Spleen (tissue), 11 donors: Measurements from ENCODE around the gene PANK4. TPM values are rescaled to one million over a fixed set of nuclear protein-coding genes. Genes with fewer than 3 reads are reported as not detected.

Experiments
- DNase-seq: peaks from one replicate; pipeline ENCODE4 v3.0.0-alpha.2; 2020
- H3K27ac ChIP-seq, 8 donors: fragments of 200-600 bp; sonication (generic) in 7 of 8; 1 replicate in 4 of 8; 2 replicates in 4 of 8; pipeline versions ENCODE4 v1.5.0 to v1.8.0; 2016 to 2021; ENCODE audit warnings: inconsistent platforms in 4 of 8, mild to moderate bottlenecking in 4 of 8, moderate library complexity in 1 of 8
- H3K27me3 ChIP-seq, 7 donors: fragments of 200-600 bp; sonication (generic) in 6 of 7; replicated peaks in 1 of 7; 1 replicate in 4 of 7; 2 replicates in 3 of 7; pipeline versions ENCODE4 v1.5.0 to v1.8.0; 2016 to 2021; ENCODE audit warnings: inconsistent platforms in 3 of 7, mild to moderate bottlenecking in 1 of 7
- H3K36me3 ChIP-seq, 6 donors: fragments of 200-600 bp; sonication (generic) in 5 of 6; 1 replicate in 4 of 6; 2 replicates in 2 of 6; pipeline versions ENCODE4 v1.5.0 to v1.8.0; 2016 to 2021; ENCODE audit warnings: inconsistent platforms in 2 of 6
- H3K4me1 ChIP-seq, 6 donors: fragments of 200-600 bp; sonication (generic) in 5 of 6; 1 replicate in 3 of 6; 2 replicates in 3 of 6; pipeline versions ENCODE4 v1.5.0 to v1.8.0; 2016 to 2021; ENCODE audit warnings: inconsistent platforms in 3 of 6
- H3K4me3 ChIP-seq, 8 donors: fragments of 200-600 bp; sonication (generic) in 7 of 8; 1 replicate in 4 of 8; 2 replicates in 4 of 8; pipeline versions ENCODE4 v1.5.0 to v1.8.0; 2016 to 2021; ENCODE audit warnings: inconsistent platforms in 4 of 8, mild to moderate bottlenecking in 4 of 8, moderate library complexity in 2 of 8
- H3K9me3 ChIP-seq, 8 donors: fragments of 200-600 bp; sonication (generic) in 7 of 8; 1 replicate in 4 of 8; 2 replicates in 4 of 8; pipeline versions ENCODE4 v1.5.0 to v1.8.0; 2016 to 2021; ENCODE audit warnings: inconsistent platforms in 4 of 8
- CTCF ChIP-seq, 11 experiments: fragments of 200-600 bp in 7 of 11; fragments of 450-650 bp in 4 of 11; sonication (generic) in 4 of 11; IDR thresholded peaks in 8 of 11; conservative IDR thresholded peaks in 3 of 11; 1 replicate in 7 of 11; 2 replicates in 4 of 11; pipeline versions ENCODE4 v1.4.0 to v1.8.0; 2016 to 2021; ENCODE audit warnings: antibody characterized with exemption in 11 of 11, inconsistent platforms in 4 of 11, mild to moderate bottlenecking in 1 of 11
- POLR2A ChIP-seq, 3 donors: fragments of 450-650 bp; IDR thresholded peaks; one replicate each; pipeline ENCODE4 v1.5.1; 2017; ENCODE audit warnings: antibody characterized with exemption in 3 of 3, mild to moderate bottlenecking in 1 of 3
- POLR2AphosphoS5 ChIP-seq, 3 donors: sonication (generic); formaldehyde crosslinking; IDR thresholded peaks; one replicate each; pipeline ENCODE4 v1.5.1; 2017; ENCODE audit warnings: antibody characterized with exemption in 3 of 3
- WGBS, 5 donors: extraction: QIAGEN DNeasy Blood & Tissue Kit in 3 of 5; methylation state at CpG; one replicate each; pipeline versions ENCODE4 v1.1.5 to v1.1.7; 2013 to 2018; 5-methylcytosine and 5-hydroxymethylcytosine counted together
- intact Hi-C: fragments of 100-400 bp; cut with DNase I; formaldehyde crosslinking; loops from one replicate; pipeline ENCODE4 v1.15.0; 2023; ENCODE audit warnings: low total_unique reads
- polyA plus RNA-seq, 3 donors: library from polyadenylated mRNA; stranded (reverse); fragments of 200-250 nt; gene quantifications; one replicate each; pipeline ENCODE4 v1.2.1, GENCODE V29; 2013
- total RNA-seq, 7 donors: library from RNA; depleted of rRNA in 3 of 7; stranded (reverse); fragments of >200 nt in 3 of 7; fragmentation: NEBNext Ultra II Directional in 4 of 7; extraction: Animal tissue kit (Norgen Biotek cat#: 25700) in 4 of 7; gene quantifications; one replicate each; pipeline versions ENCODE4 v1.1.0 to v1.2.1, GENCODE V29; 2016 to 2021
- donor health status: healthy with polysubstance abuse.
- donor health status: DM: no; HTN: no; CAD: no; lungs with moderate emphysema.
- donor health status: DM: no; HTN: no; CAD: no.
- donor health status: Bipolar disorder and iron deficiency.
- donor health status: healthy.
- donor health status: DM: no; HTN: no; CAD: no.
- donor health status: DM: yes; HTN: yes; CAD: no.

Gene PANK4
- total and polyA plus RNA-seq, 10 donors: 13.8 to 49.5 (median 42.9) TPM

GRCh38 chr1:2529784-2530512 lies 3.6 kb upstream of the PANK4 start, which contains the start of gene HES5:
HES5 (minus strand) TSS chr1:2530263; CDS start chr1:2530164, 99 bp downstream.
- TF ChIP-seq CTCF (IDR thresholded peaks at IDR 0.05 in 8 of 11, conservative IDR thresholded peaks at IDR 0.05 in 3 of 11): no peak
- no peak for TF ChIP-seq POLR2AphosphoS5 (IDR thresholded peaks at IDR 0.05)
- no peak for TF ChIP-seq POLR2A (IDR thresholded peaks at IDR 0.05)
- Histone ChIP-seq H3K9me3 (no peaks in the 10 kb centered on the region), H3K4me3 (peak within 1 kb of the TSS in 7 of 8 donors; percentile 28 to 70 (median 40)), H3K36me3 (no peaks in the 10 kb centered on the region), H3K27ac (peak within 1 kb of the TSS in 6 of 8 donors; percentile 23 to 64 (median 56)), H3K4me1 (peaks cover 27 to 82% (median 65%) of the 10 kb centered on the region in 6 donors), H3K27me3 (peaks cover 0 to 78% (median 29%) of the 10 kb centered on the region in 7 donors)
- no peak for DNase-seq
- intact Hi-C loops: no loop called here
- 1 to 3% (median 2%) methylated on average over 37 to 91 of the region's 91 CpGs for WGBS, 5 donors

- H3K27ac ChIP-seq: peak overlapping the region in 6 of 8 donors; percentile 23 to 64 (median 56)
- H3K4me1 ChIP-seq: peaks cover 34 to 82% (median 65%) of the 10 kb centered on the region in 6 donors
- peak overlapping the region in 7 of 8 donors; percentile 28 to 70 (median 40) for H3K4me3 ChIP-seq
- TF ChIP-seq POLR2AphosphoS5 (IDR thresholded peaks at IDR 0.05) (peak in 2 of 3 donors; percentile 34), CTCF (IDR thresholded peaks at IDR 0.05 in 8 of 11, conservative IDR thresholded peaks at IDR 0.05 in 3 of 11) (peak in 4 of 11 experiments; percentile 4 to 18 (median 14)), POLR2A (IDR thresholded peaks at IDR 0.05) (no peak)
- intact Hi-C loops: no loop called here
- WGBS, 5 donors: 2 to 13% (median 3%) methylated on average over 12 to 84 of the region's 84 CpGs
- DNase-seq: no peak
- peaks cover 0 to 70% (median 29%) of the 10 kb centered on the region in 7 donors for H3K27me3 ChIP-seq
- no peaks in the 10 kb centered on the region for H3K9me3 ChIP-seq
- H3K36me3 ChIP-seq: no peaks in the 10 kb centered on the region
Observed at GRCh38 chr1:2528966-2529783, 2.8 kb upstream of the PANK4 start.

- Histone ChIP-seq H3K27ac (peak overlapping the region in 6 of 8 donors; percentile 23 to 64 (median 56)), H3K36me3 (no peaks in the 10 kb centered on the region), H3K4me1 (peaks cover 38 to 86% (median 69%) of the 10 kb centered on the region in 6 donors), H3K9me3 (no peaks in the 10 kb centered on the region), H3K27me3 (peaks cover 0 to 66% (median 29%) of the 10 kb centered on the region in 7 donors), H3K4me3 (peak overlapping the region in 2 of 8 donors; percentile 42 to 70)
- TF ChIP-seq POLR2AphosphoS5 (IDR thresholded peaks at IDR 0.05) (no peak), POLR2A (IDR thresholded peaks at IDR 0.05) (no peak), CTCF (IDR thresholded peaks at IDR 0.05 in 8 of 11, conservative IDR thresholded peaks at IDR 0.05 in 3 of 11) (no peak)
- no peak for DNase-seq
- intact Hi-C loops: no loop called here
- 59 to 78% (median 67%) methylated on average over 7 to 10 of the region's 10 CpGs for WGBS, 5 donors
Observed at GRCh38 chr1:2528611-2528965, 2.2 kb upstream of the PANK4 start.
